Suprapubic skin (tissue), 4 donors: ENCODE results near the gene IL1RAPL2. TPM values are rescaled to one million over a fixed set of nuclear protein-coding genes. Genes with fewer than 3 reads are reported as not detected.

Experiments
- DNase-seq, 2 donors: peaks; one replicate each; pipeline ENCODE4 v3.0.0-alpha.2; 2019; ENCODE audit warnings: low spot score in 2 of 2
- H3K27ac ChIP-seq: fragments of 200-600 bp; sonication (generic); one replicate; pipeline ENCODE4 v1.5.1; 2019
- H3K27me3 ChIP-seq: fragments of 200-600 bp; sonication (generic); one replicate; pipeline ENCODE4 v1.5.1; 2019
- H3K36me3 ChIP-seq: fragments of 200-600 bp; sonication (generic); one replicate; pipeline ENCODE4 v1.5.1; 2019
- H3K4me1 ChIP-seq: fragments of 200-600 bp; sonication (generic); one replicate; pipeline ENCODE4 v1.5.1; 2019
- H3K4me3 ChIP-seq: fragments of 200-600 bp; sonication (generic); one replicate; pipeline ENCODE4 v1.5.1; 2019; ENCODE audit warnings: mild to moderate bottlenecking
- H3K9me3 ChIP-seq: fragments of 200-600 bp; sonication (generic); one replicate; pipeline ENCODE4 v1.5.1; 2019
- EP300 ChIP-seq: sonication (generic); formaldehyde crosslinking; IDR thresholded peaks from one replicate; pipeline ENCODE4 v1.6.1; 2017; ENCODE audit warnings: antibody characterized with exemption
- POLR2A ChIP-seq, 2 donors: fragments of 450-650 bp; IDR thresholded peaks; one replicate each; pipeline ENCODE4 v1.6.1; 2017; ENCODE audit warnings: antibody characterized with exemption in 2 of 2, mild to moderate bottlenecking in 2 of 2, moderate library complexity in 2 of 2
- POLR2AphosphoS5 ChIP-seq, 3 donors: sonication (generic); formaldehyde crosslinking; IDR thresholded peaks; one replicate each; pipeline ENCODE4 v1.6.1; 2017; ENCODE audit warnings: antibody characterized with exemption in 3 of 3
- WGBS: methylation state at CpG from one replicate; pipeline ENCODE4 v1.1.5; 2018; 5-methylcytosine and 5-hydroxymethylcytosine counted together
- total RNA-seq, 4 donors: library from RNA; depleted of rRNA; stranded (reverse); fragments of >200 nt; gene quantifications; one replicate each; pipeline ENCODE4 v1.1.0, GENCODE V29; 2016
- TF ChIP-seq, protein P1 (sequence below), 2 donors: fragments of 200-600 bp in 1 of 2; fragments of 450-650 bp in 1 of 2; sonication (generic) in 1 of 2; IDR thresholded peaks; one replicate each; pipeline ENCODE4 v1.5.1; 2016 to 2019; ENCODE audit warnings: antibody characterized with exemption in 2 of 2, mild to moderate bottlenecking in 1 of 2, moderate library complexity in 1 of 2

IL1RAPL2 gene
- total RNA-seq, 4 donors from 2014 or later = 0.21 to 0.42 (median 0.25) TPM; not detected in 1

DNA sequence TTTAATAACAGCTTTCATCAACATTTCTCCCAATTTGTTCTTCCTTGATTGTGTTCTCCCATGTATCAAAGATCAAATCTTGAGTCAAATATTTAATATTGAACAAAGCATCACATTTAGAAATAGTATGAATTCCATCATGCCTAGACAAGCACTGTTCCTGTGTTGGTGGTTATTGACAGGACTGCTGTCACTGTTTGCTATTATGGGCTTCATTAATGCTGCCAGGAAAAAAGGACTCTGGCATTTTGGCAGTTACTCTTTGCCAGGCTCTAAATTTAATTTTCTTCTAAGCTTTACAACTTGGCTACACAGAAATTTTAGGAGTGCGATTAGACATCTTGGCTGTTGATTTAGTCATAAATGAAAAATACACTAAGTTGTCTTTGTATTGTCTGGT, 960.4 kb downstream of the IL1RAPL2 start:
- 64% methylated on average over 1 of the region's 1 CpG for WGBS
- Histone ChIP-seq H3K27ac (no peak overlapping the region), H3K27me3 (no peaks in the 10 kb centered on the region), H3K4me3 (no peak overlapping the region), H3K9me3 (no peaks in the 10 kb centered on the region), H3K4me1 (no peaks in the 10 kb centered on the region), H3K36me3 (no peaks in the 10 kb centered on the region)
- TF ChIP-seq POLR2AphosphoS5 (IDR thresholded peaks at IDR 0.05) (no peak), EP300 (no peak), POLR2A (IDR thresholded peaks at IDR 0.05) (no peak)
- TF ChIP-seq, protein P1, sequence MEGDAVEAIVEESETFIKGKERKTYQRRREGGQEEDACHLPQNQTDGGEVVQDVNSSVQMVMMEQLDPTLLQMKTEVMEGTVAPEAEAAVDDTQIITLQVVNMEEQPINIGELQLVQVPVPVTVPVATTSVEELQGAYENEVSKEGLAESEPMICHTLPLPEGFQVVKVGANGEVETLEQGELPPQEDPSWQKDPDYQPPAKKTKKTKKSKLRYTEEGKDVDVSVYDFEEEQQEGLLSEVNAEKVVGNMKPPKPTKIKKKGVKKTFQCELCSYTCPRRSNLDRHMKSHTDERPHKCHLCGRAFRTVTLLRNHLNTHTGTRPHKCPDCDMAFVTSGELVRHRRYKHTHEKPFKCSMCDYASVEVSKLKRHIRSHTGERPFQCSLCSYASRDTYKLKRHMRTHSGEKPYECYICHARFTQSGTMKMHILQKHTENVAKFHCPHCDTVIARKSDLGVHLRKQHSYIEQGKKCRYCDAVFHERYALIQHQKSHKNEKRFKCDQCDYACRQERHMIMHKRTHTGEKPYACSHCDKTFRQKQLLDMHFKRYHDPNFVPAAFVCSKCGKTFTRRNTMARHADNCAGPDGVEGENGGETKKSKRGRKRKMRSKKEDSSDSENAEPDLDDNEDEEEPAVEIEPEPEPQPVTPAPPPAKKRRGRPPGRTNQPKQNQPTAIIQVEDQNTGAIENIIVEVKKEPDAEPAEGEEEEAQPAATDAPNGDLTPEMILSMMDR (IDR thresholded peaks at IDR 0.05) = no peak
- DNase-seq = no peak

DNA sequence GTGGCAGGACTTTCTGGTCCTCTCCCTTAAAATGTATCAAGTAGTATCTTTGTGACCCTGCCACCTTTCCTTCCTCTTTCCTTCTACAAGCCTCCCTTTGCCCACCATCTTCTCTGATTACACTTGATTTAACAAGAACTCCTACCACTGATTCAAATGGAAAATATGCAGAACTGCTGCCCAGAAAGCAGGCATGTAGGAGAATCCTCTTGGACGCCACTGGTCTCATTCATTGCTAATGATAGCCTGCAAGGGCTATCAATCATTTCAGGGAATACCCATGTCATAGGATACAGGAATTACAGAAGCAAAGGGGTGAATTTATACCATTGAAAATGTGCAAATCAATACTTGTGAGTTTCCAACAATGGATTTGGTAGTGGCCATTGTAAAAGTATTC, 961.8 kb downstream of the IL1RAPL2 start:
- no peak overlapping the region for H3K27ac ChIP-seq
- no peak overlapping the region for H3K4me3 ChIP-seq
- H3K36me3 ChIP-seq = no peaks in the 10 kb centered on the region
- 21% methylated on average over 1 of the region's 1 CpG for WGBS
- TF ChIP-seq POLR2A (IDR thresholded peaks at IDR 0.05) (no peak), POLR2AphosphoS5 (IDR thresholded peaks at IDR 0.05) (no peak), EP300 (no peak)
- TF ChIP-seq, protein P1 (IDR thresholded peaks at IDR 0.05) = no peak
- no peaks in the 10 kb centered on the region for H3K27me3 ChIP-seq
- H3K9me3 ChIP-seq = no peaks in the 10 kb centered on the region
- no peak for DNase-seq
- H3K4me1 ChIP-seq = no peaks in the 10 kb centered on the region

DNA sequence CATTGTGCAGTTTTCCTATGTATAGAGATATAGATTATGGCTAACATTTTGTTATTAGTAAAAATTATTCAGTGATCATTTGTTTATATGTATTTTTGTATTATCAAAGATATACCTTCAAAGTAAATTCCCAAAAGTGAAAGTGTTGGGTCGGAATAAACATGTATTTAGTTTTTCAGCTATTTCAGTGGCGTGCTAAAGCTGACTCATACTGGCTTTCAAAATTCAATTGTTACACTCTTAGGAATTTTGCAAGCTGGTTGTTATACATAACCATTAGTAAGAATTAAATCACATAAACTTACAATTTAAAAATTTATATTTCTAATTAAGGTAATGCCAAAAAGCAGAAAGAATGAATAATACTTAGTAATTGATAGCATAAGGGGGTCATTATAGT, 968.0 kb downstream of the IL1RAPL2 start:
- TF ChIP-seq EP300 (no peak), POLR2AphosphoS5 (IDR thresholded peaks at IDR 0.05) (no peak), POLR2A (IDR thresholded peaks at IDR 0.05) (no peak)
- TF ChIP-seq, protein P1 (IDR thresholded peaks at IDR 0.05) = no peak
- no peak overlapping the region for H3K4me3 ChIP-seq
- H3K36me3 ChIP-seq = no peaks in the 10 kb centered on the region
- no peaks in the 10 kb centered on the region for H3K4me1 ChIP-seq
- no peak overlapping the region for H3K27ac ChIP-seq
- WGBS = 84% methylated on average over 2 of the region's 2 CpGs
- no peaks in the 10 kb centered on the region for H3K27me3 ChIP-seq
- no peaks in the 10 kb centered on the region for H3K9me3 ChIP-seq
- no peak for DNase-seq

DNA sequence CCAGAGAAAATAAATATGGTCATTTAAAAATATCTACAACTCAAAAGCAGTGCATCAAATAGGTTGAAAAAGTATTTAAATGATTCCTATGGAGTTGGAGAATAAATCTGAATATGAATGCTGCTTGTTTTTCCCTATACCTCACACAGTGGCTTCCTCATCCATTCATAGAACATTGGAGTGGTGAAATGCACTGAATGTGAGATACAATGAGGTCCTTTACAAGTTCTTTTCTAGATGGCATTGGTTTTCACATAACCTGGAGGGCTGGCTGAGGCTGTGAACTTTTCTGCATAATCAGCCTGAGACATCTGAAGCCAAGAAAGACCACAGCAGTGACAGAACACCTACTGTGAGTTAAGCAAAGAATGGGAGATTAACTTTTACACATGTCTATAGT, 977.3 kb downstream of the IL1RAPL2 start:
- no peaks in the 10 kb centered on the region for H3K9me3 ChIP-seq
- H3K4me3 ChIP-seq = no peak overlapping the region
- no peaks in the 10 kb centered on the region for H3K27me3 ChIP-seq

DNA sequence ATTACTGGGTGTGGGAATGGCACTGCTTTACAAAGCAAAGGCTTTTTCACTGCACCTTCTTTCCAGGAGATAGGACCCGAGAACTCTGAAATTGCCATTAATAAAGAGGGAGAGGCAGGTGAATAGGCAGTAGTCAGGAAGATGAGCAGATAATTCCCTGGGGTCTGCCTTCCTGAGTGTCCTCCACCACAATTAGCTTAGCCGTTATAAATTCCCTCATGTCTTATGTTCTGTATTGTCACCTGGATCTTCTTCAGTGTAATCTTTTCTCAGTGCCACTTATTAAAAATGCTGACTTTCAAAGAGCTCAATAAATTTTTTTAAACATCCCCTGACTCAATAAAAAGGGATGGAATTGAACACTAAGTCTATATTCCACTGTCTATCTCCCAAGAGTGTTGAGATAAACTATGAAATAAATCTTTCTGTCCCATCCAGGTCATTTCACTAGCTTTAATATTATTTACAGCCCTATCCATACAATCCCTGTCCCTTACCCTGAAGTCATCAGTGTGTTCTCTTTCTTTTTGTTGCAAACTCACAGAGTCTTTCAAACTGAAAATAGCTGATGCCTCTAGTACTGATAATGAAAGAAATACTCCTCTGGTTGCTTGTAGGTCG, 984.2 kb downstream of the IL1RAPL2 start:
- TF ChIP-seq EP300 (no peak), POLR2A (IDR thresholded peaks at IDR 0.05) (no peak), POLR2AphosphoS5 (IDR thresholded peaks at IDR 0.05) (no peak)
- TF ChIP-seq, protein P1 (IDR thresholded peaks at IDR 0.05) = no peak

More for the DNA sequence above, 977.3 kb downstream of the IL1RAPL2 start:
- no peak for DNase-seq
- Histone ChIP-seq H3K4me1 (no peaks in the 10 kb centered on the region), H3K36me3 (no peaks in the 10 kb centered on the region), H3K27ac (no peak overlapping the region)
- TF ChIP-seq POLR2A (IDR thresholded peaks at IDR 0.05) (no peak), EP300 (no peak), POLR2AphosphoS5 (IDR thresholded peaks at IDR 0.05) (no peak)
- TF ChIP-seq, protein P1 (IDR thresholded peaks at IDR 0.05) = no peak

More for the DNA sequence above, 984.2 kb downstream of the IL1RAPL2 start:
- Histone ChIP-seq H3K27ac (no peak overlapping the region), H3K4me1 (no peaks in the 10 kb centered on the region), H3K27me3 (no peaks in the 10 kb centered on the region), H3K4me3 (no peak overlapping the region), H3K36me3 (no peaks in the 10 kb centered on the region), H3K9me3 (no peaks in the 10 kb centered on the region)
- DNase-seq = no peak
- WGBS = 75% methylated on average over 3 of the region's 3 CpGs
